HepG2 (cell line): ENCODE data around the gene APRT. TPM values are rescaled to one million over a fixed set of nuclear protein-coding genes. Genes with fewer than 3 reads are reported as not detected.
A peak's percentile ranks its signal among the peaks of the same experiment; 100 is the strongest.

Experiments used
- ARHGAP35 ChIP-seq: sonication (generic); formaldehyde crosslinking; IDR thresholded peaks from 2 replicates; pipeline ENCODE4 v1.9.0; 2022; ENCODE audit warnings: mild to moderate bottlenecking, inconsistent platforms, moderate library complexity, missing genetic modification reagents, borderline replicate concordance
- ASH2L ChIP-seq: fragments of 300-600, 200-600 bp; sonication (generic); IDR thresholded peaks from 2 replicates; pipeline ENCODE4 v1.7.0; 2017; ENCODE audit warnings: low read depth, mild to moderate bottlenecking, moderate library complexity, mixed read lengths, low read length; ENCODE audit not compliant: insufficient read length
- HNF1B ChIP-seq: sonication (generic); formaldehyde crosslinking; IDR thresholded peaks from 2 replicates; pipeline ENCODE4 v1.5.1; 2020; ENCODE audit warnings: mild to moderate bottlenecking, moderate library complexity, missing genetic modification reagents
- KDM3A ChIP-seq: IDR thresholded peaks from 2 replicates; pipeline ENCODE4 v1.6.1; 2018; ENCODE audit warnings: low read depth, missing compliant biosample characterization
- LBX2 ChIP-seq: sonication (generic); formaldehyde crosslinking; IDR thresholded peaks from 2 replicates; pipeline ENCODE4 v1.5.0; 2020; ENCODE audit warnings: missing genetic modification reagents, mild to moderate bottlenecking, borderline replicate concordance
- MIER3 ChIP-seq: IDR thresholded peaks from 2 replicates; pipeline ENCODE4 v1.6.1; 2016; ENCODE audit warnings: missing compliant biosample characterization, borderline replicate concordance
- PRDM15 ChIP-seq: sonication (generic); formaldehyde crosslinking; IDR thresholded peaks from 2 replicates; pipeline ENCODE4 v1.4.0; 2020; ENCODE audit warnings: missing genetic modification reagents
- RERE ChIP-seq: IDR thresholded peaks from 2 replicates; pipeline ENCODE4 v1.6.1; 2016; ENCODE audit warnings: low read depth, missing genetic modification reagents, missing compliant biosample characterization
- SALL1 ChIP-seq: sonication (generic); formaldehyde crosslinking; IDR thresholded peaks from 2 replicates; pipeline ENCODE4 v1.8.0; 2022; ENCODE audit warnings: mild to moderate bottlenecking, missing genetic modification reagents
- SKI ChIP-seq: fragments of 450-650 bp; IDR thresholded peaks from one replicate; pipeline ENCODE4 v1.6.1; 2018; ENCODE audit warnings: mild to moderate bottlenecking; ENCODE audit not compliant: partially characterized antibody
- THAP8 ChIP-seq: sonication (generic); formaldehyde crosslinking; IDR thresholded peaks from 2 replicates; pipeline ENCODE4 v1.5.1; 2020; ENCODE audit warnings: missing genetic modification reagents, mild to moderate bottlenecking, borderline replicate concordance
- TRAFD1 ChIP-seq: sonication (generic); formaldehyde crosslinking; IDR thresholded peaks from 2 replicates; pipeline ENCODE4 v1.5.1; 2020; ENCODE audit warnings: missing genetic modification reagents, mild to moderate bottlenecking, borderline replicate concordance
- polyA plus RNA-seq, 8 experiments: library from polyadenylated mRNA; depleted of rRNA in 3 of 8; stranded (reverse) in 7 of 8; unstranded in 1 of 8; fragments of >200 nt; fragmentation: Illumina TruSeq in 4 of 8; extraction: Trizol in 4 of 8; gene quantifications; 2 replicates each; pipeline versions ENCODE4 v1.2.1 to v1.2.3, GENCODE V29; 2011 to 2016; ENCODE audit warnings: low read depth in 4 of 8, missing spikeins in 1 of 8, mixed read lengths in 1 of 8; ENCODE audit not compliant: insufficient read depth in 1 of 8
- total RNA-seq, 5 experiments: library from RNA; depleted of rRNA; stranded (reverse); fragments of >200 nt; fragmentation: Illumina TruSeq; extraction: Trizol; gene quantifications; 2 replicates each; pipeline ENCODE4 v1.2.3, GENCODE V29; 2016; ENCODE audit warnings: low read depth in 1 of 5

Gene APRT
- total and polyA plus RNA-seq, 2 of the 13 experiments (the other 11 are each of a cell fraction or from before 2014, with no cell fraction given): 155 to 242 TPM

- TF ChIP-seq TRAFD1 (CRISPR knock-in tag): no peak
- TF ChIP-seq ARHGAP35 (CRISPR knock-in tag): no peak
- TF ChIP-seq RERE (CRISPR knock-in tag): no peak
- peak; percentile 62 for TF ChIP-seq ASH2L
- peak; percentile 68 for TF ChIP-seq SKI
- 0 out of 2 replicates have a peak, but pooled peaks have one; percentile 52 for TF ChIP-seq HNF1B (CRISPR knock-in tag)
- TF ChIP-seq LBX2 (CRISPR knock-in tag): no peak
- TF ChIP-seq THAP8: peak; percentile 90; the same call in 1 of the 2 replicates
- 0 out of 2 replicates have a peak, but pooled peaks have one; percentile 47 for TF ChIP-seq KDM3A (CRISPR knock-in tag)
- TF ChIP-seq SALL1 (CRISPR knock-in tag): 0 out of 2 replicates have a peak, but pooled peaks have one; percentile 6
- TF ChIP-seq PRDM15 (CRISPR knock-in tag): no peak
- TF ChIP-seq MIER3: no peak
These were observed 27.5 kb downstream of the APRT start (continued) for GRCh38 chr16:88784074-88784855.
